H9 (cell line): ENCODE data around the gene TPRX1. TPM values are rescaled to one million over a fixed set of nuclear protein-coding genes. Genes with fewer than 3 reads are reported as not detected.
A peak's percentile ranks its signal among the peaks of the same experiment; 100 is the strongest.
"Not testable (repeated sequence)": the region's sequence is repeated elsewhere in the genome, so short reads cannot be mapped to it uniquely, and the experiment has no call there.

Source experiments
- DNase-seq: peaks from one replicate; pipeline ENCODE4 v3.0.0-alpha.2; 2017
- H2AFZ ChIP-seq: one replicate; pipeline ENCODE4 v1.6.1; 2013; ENCODE audit warnings: mild to moderate bottlenecking, low read length, control low read depth, moderate library complexity
- H2AK5ac ChIP-seq: 2 replicates; pipeline ENCODE4 v1.6.1; 2013; ENCODE audit warnings: low read length, control low read depth, mixed read lengths; ENCODE audit not compliant: insufficient read length
- H2BK120ac ChIP-seq: one replicate; pipeline ENCODE4 v1.6.1; 2013; ENCODE audit warnings: low read depth, mild to moderate bottlenecking, low read length, control low read depth, inconsistent platforms; ENCODE audit not compliant: poor library complexity, severe bottlenecking
- H2BK12ac ChIP-seq: 2 replicates; pipeline ENCODE4 v1.6.1; 2013; ENCODE audit warnings: low read length, control low read depth, mixed read lengths, low read depth; ENCODE audit not compliant: insufficient read length
- H2BK15ac ChIP-seq: 2 replicates; pipeline ENCODE4 v1.6.1; 2013; ENCODE audit warnings: low read depth, low read length, control low read depth
- H2BK20ac ChIP-seq: one replicate; pipeline ENCODE4 v1.6.1; 2013; ENCODE audit warnings: low read depth, mild to moderate bottlenecking, low read length, control low read depth, inconsistent platforms; ENCODE audit not compliant: poor library complexity, severe bottlenecking
- H2BK5ac ChIP-seq: 2 replicates; pipeline ENCODE4 v1.6.1; 2013; ENCODE audit warnings: low read length, control low read depth, mixed read lengths; ENCODE audit not compliant: insufficient read length
- H3K14ac ChIP-seq: 2 replicates; pipeline ENCODE4 v1.6.1; 2013; ENCODE audit warnings: low read length, control low read depth; ENCODE audit not compliant: insufficient read depth
- H3K18ac ChIP-seq: 2 replicates; pipeline ENCODE4 v1.6.1; 2013; ENCODE audit warnings: low read depth, mild to moderate bottlenecking, mixed read lengths, low read length, control low read depth; ENCODE audit not compliant: insufficient read length
- H3K23ac ChIP-seq: 2 replicates; pipeline ENCODE4 v1.6.1; 2013; ENCODE audit warnings: low read length, control low read depth, mixed read lengths, low read depth; ENCODE audit not compliant: insufficient read length
- H3K23me2 ChIP-seq: 2 replicates; pipeline ENCODE4 v1.6.1; 2013; ENCODE audit warnings: low read depth, mild to moderate bottlenecking, mixed read lengths, low read length, control low read depth; ENCODE audit not compliant: insufficient read length, poor library complexity, severe bottlenecking
- H3K27ac ChIP-seq: 2 replicates; pipeline ENCODE4 v1.5.1; 2013; ENCODE audit warnings: low read length, control low read depth, mixed read lengths, low read depth; ENCODE audit not compliant: insufficient read length
- H3K27me3 ChIP-seq: 2 replicates; pipeline ENCODE4 v1.6.1; 2013; ENCODE audit warnings: low read length, control low read depth, inconsistent platforms; ENCODE audit not compliant: insufficient read depth
- H3K4ac ChIP-seq: 2 replicates; pipeline ENCODE4 v1.6.1; 2013; ENCODE audit warnings: low read depth, mild to moderate bottlenecking, control low read depth, inconsistent platforms, low read length, moderate library complexity
- H3K4me1 ChIP-seq: 2 replicates; pipeline ENCODE4 v1.6.1; 2013; ENCODE audit warnings: low read length, control low read depth, inconsistent platforms; ENCODE audit not compliant: insufficient read depth
- H3K4me2 ChIP-seq: 2 replicates; pipeline ENCODE4 v1.6.1; 2013; ENCODE audit warnings: low read length, control low read depth, mixed read lengths; ENCODE audit not compliant: insufficient read length, insufficient read depth
- H3K56ac ChIP-seq: 2 replicates; pipeline ENCODE4 v1.6.1; 2013; ENCODE audit warnings: low read depth, mild to moderate bottlenecking, mixed read lengths, low read length, control low read depth; ENCODE audit not compliant: insufficient read length
- H3K79me1 ChIP-seq: 2 replicates; pipeline ENCODE4 v1.6.1; 2013; ENCODE audit warnings: low read depth, mild to moderate bottlenecking, moderate library complexity, low read length, control low read depth, inconsistent platforms; ENCODE audit not compliant: insufficient read depth, poor library complexity, severe bottlenecking
- H3K79me2 ChIP-seq: 2 replicates; pipeline ENCODE4 v1.6.1; 2013; ENCODE audit warnings: low read length, control low read depth, inconsistent platforms; ENCODE audit not compliant: insufficient read depth
- H3K9ac ChIP-seq: 2 replicates; pipeline ENCODE4 v1.6.1; 2013; ENCODE audit warnings: low read length, control low read depth, mixed read lengths; ENCODE audit not compliant: insufficient read length; ENCODE audit errors: extremely low read depth
- H3K9me3 ChIP-seq: one replicate; pipeline ENCODE4 v1.6.1; 2013; ENCODE audit warnings: low read depth, low read length, inconsistent platforms; ENCODE audit not compliant: control insufficient read depth
- H3T11ph ChIP-seq: one replicate; pipeline ENCODE4 v1.6.1; 2013; ENCODE audit warnings: mild to moderate bottlenecking, low read length, control low read depth, inconsistent platforms
- H4K20me1 ChIP-seq: one replicate; pipeline ENCODE4 v1.6.1; 2013; ENCODE audit not compliant: control insufficient read depth, insufficient read length, insufficient read depth
- H4K5ac ChIP-seq: 2 replicates; pipeline ENCODE4 v1.6.1; 2013; ENCODE audit warnings: low read depth, mild to moderate bottlenecking, mixed read lengths, low read length, control low read depth; ENCODE audit not compliant: insufficient read length
- H4K8ac ChIP-seq: replicated peaks from 2 replicates; pipeline ENCODE4 v1.6.1; 2013; ENCODE audit warnings: low read length, control low read depth, mixed read lengths, low read depth; ENCODE audit not compliant: insufficient read length
- H4K91ac ChIP-seq: 2 replicates; pipeline ENCODE4 v1.6.1; 2013; ENCODE audit warnings: low read depth, mild to moderate bottlenecking, moderate library complexity, mixed read lengths, low read length, control low read depth; ENCODE audit not compliant: insufficient read length
- H3K27ac Mint-ChIP-seq, 3 experiments: 2 replicates in 2 of 3; 3 replicates in 1 of 3; pipeline ENCODE4 v1.8.0; 2020 to 2021; ENCODE audit warnings: mixed read lengths in 3 of 3, mild to moderate bottlenecking in 1 of 3, moderate library complexity in 1 of 3
- H3K27me3 Mint-ChIP-seq: 2 replicates; pipeline ENCODE4 v1.8.0; 2021; ENCODE audit warnings: low read depth, mild to moderate bottlenecking, moderate library complexity, mixed read lengths
- H3K36me3 Mint-ChIP-seq, 3 experiments: 2 replicates in 2 of 3; 3 replicates in 1 of 3; pipeline ENCODE4 v1.8.0; 2020 to 2021; ENCODE audit warnings: low read depth in 3 of 3, mixed read lengths in 3 of 3; ENCODE audit not compliant: insufficient read depth in 1 of 3
- H3K4me1 Mint-ChIP-seq, 2 experiments: 2 replicates each; pipeline ENCODE4 v1.8.0; 2020; ENCODE audit warnings: mixed read lengths in 2 of 2
- H3K4me3 Mint-ChIP-seq, 2 experiments: 2 replicates in 1 of 2; 3 replicates in 1 of 2; pipeline ENCODE4 v1.8.0; 2020 to 2021; ENCODE audit warnings: mild to moderate bottlenecking in 2 of 2, mixed read lengths in 2 of 2, moderate library complexity in 1 of 2
- H3K9me3 Mint-ChIP-seq, 2 experiments: 2 replicates in 1 of 2; 3 replicates in 1 of 2; pipeline ENCODE4 v1.8.0; 2020; ENCODE audit warnings: mild to moderate bottlenecking in 2 of 2, mixed read lengths in 2 of 2, moderate library complexity in 1 of 2
- WGBS: extraction: QIAGEN DNeasy Blood & Tissue Kit; methylation state at CpG from one replicate; pipeline ENCODE4 v1.1.7; 2013; ENCODE audit warnings: missing lambda C conversion rate, low lambda C conversion rate, mixed read lengths; ENCODE audit not compliant: insufficient read length; ENCODE audit errors: extremely low coverage; 5-methylcytosine and 5-hydroxymethylcytosine counted together
- total RNA-seq: library from RNA; stranded (reverse); gene quantifications from 2 replicates; pipeline ENCODE4 v1.2.1, GENCODE V29; 2021
- TF ChIP-seq, protein P1 (sequence below): fragments of 200-600 bp; sonication (generic); conservative IDR thresholded peaks from 3 replicates; pipeline ENCODE4 v1.8.0; 2021; ENCODE audit warnings: antibody characterized with exemption, mild to moderate bottlenecking

TPRX1 gene
- total RNA-seq, 1 experiment from 2014 or later, result not detected

GRCh38 chr19:47765523-47766358, 38.6 kb downstream of the TPRX1 start:
- WGBS, result no CpG with 5 or more reads among the region's 19 CpGs
- Histone ChIP-seq H2BK120ac (no peak overlapping the region), H3K9me3 (no peaks in the 10 kb centered on the region), H3K27ac (no peak overlapping the region), H4K8ac (no peak overlapping the region), H3K23ac (no peak overlapping the region), H2AFZ (no peak overlapping the region), H2BK12ac (no peak overlapping the region), H2BK15ac (no peak overlapping the region), H3K4ac (no peak overlapping the region), H3K56ac (no peak overlapping the region), H3T11ph (no peak overlapping the region), H3K27me3 (no peaks in the 10 kb centered on the region), H3K79me1 (no peaks in the 10 kb centered on the region), H3K4me2 (no peak overlapping the region), H4K20me1 (no peaks in the 10 kb centered on the region), H3K4me1 (no peaks in the 10 kb centered on the region), H3K9ac (no peak overlapping the region), H4K5ac (no peak overlapping the region), H2BK5ac (no peak overlapping the region), H4K91ac (no peak overlapping the region), H2BK20ac (no peak overlapping the region), H3K18ac (no peak overlapping the region), H3K23me2 (peaks cover 2% of the 10 kb centered on the region), H2AK5ac (no peak overlapping the region), H3K14ac (no peak overlapping the region), H3K79me2 (no peaks in the 10 kb centered on the region)
- peak; percentile 87 for DNase-seq
- peak overlapping the region; percentile 10 to 46 (median 38); a peak in 3 of 7 replicates for H3K27ac Mint-ChIP-seq
- H3K4me1 Mint-ChIP-seq, result peaks cover 14 to 20% of the 10 kb centered on the region in 2 experiments
- H3K9me3 Mint-ChIP-seq, result peaks cover 0 to 3% of the 10 kb centered on the region in 2 experiments; a peak in 3 of 5 replicates
- H3K36me3 Mint-ChIP-seq, result peaks cover 0 to 3% (median 0%) of the 10 kb centered on the region in 3 experiments; a peak in 3 of 7 replicates
- H3K4me3 Mint-ChIP-seq, result peak overlapping the region in 1 of 2 experiments; percentile 28; a peak in 1 of 5 replicates
- peaks cover 2% of the 10 kb centered on the region; the same call in 1 of the 2 replicates for H3K27me3 Mint-ChIP-seq
- TF ChIP-seq, protein P1, sequence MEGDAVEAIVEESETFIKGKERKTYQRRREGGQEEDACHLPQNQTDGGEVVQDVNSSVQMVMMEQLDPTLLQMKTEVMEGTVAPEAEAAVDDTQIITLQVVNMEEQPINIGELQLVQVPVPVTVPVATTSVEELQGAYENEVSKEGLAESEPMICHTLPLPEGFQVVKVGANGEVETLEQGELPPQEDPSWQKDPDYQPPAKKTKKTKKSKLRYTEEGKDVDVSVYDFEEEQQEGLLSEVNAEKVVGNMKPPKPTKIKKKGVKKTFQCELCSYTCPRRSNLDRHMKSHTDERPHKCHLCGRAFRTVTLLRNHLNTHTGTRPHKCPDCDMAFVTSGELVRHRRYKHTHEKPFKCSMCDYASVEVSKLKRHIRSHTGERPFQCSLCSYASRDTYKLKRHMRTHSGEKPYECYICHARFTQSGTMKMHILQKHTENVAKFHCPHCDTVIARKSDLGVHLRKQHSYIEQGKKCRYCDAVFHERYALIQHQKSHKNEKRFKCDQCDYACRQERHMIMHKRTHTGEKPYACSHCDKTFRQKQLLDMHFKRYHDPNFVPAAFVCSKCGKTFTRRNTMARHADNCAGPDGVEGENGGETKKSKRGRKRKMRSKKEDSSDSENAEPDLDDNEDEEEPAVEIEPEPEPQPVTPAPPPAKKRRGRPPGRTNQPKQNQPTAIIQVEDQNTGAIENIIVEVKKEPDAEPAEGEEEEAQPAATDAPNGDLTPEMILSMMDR, result peak; percentile 94

- not testable (repeated sequence) for H3K56ac ChIP-seq, H2AFZ ChIP-seq, H3K36me3 Mint-ChIP-seq, H4K5ac ChIP-seq, H3K4me1 ChIP-seq, H3K79me1 ChIP-seq, H2BK120ac ChIP-seq, H2BK5ac ChIP-seq, H2BK15ac ChIP-seq, H3K14ac ChIP-seq, H3K27me3 ChIP-seq, H3K4me3 Mint-ChIP-seq, H4K20me1 ChIP-seq, H3K23ac ChIP-seq, H4K91ac ChIP-seq, H3K18ac ChIP-seq, H3K9me3 Mint-ChIP-seq, H3K79me2 ChIP-seq, H2BK12ac ChIP-seq, H3K4ac ChIP-seq, H3K9me3 ChIP-seq, H2AK5ac ChIP-seq, H3K9ac ChIP-seq, H4K8ac ChIP-seq, H3K23me2 ChIP-seq, H3T11ph ChIP-seq, H2BK20ac ChIP-seq, H3K27me3 Mint-ChIP-seq, H3K27ac Mint-ChIP-seq, H3K27ac ChIP-seq, H3K4me2 ChIP-seq, DNase-seq
- peaks cover 7 to 13% of the 10 kb centered on the region in 2 experiments for H3K4me1 Mint-ChIP-seq
- WGBS, result no CpG with 5 or more reads among the region's 3 CpGs
These were observed 39.6 kb downstream of the TPRX1 start for GRCh38 chr19:47764705-47765104.
